Ishikawa (cell line): ENCODE data around the gene USP8.

Source experiments
- EGR1 ChIP-seq: IDR thresholded peaks from 2 replicates; pipeline ENCODE4 v1.6.1; 2012
- FOXM1 ChIP-seq: IDR thresholded peaks from 2 replicates; pipeline ENCODE4 v1.6.1; 2012; ENCODE audit warnings: low read depth, borderline replicate concordance
- RAD21 ChIP-seq: IDR thresholded peaks from 2 replicates; pipeline ENCODE4 v1.6.1; 2012; ENCODE audit warnings: low read depth
- ZBTB7A ChIP-seq: IDR thresholded peaks from 2 replicates; pipeline ENCODE4 v1.6.1; 2012; ENCODE audit warnings: low read depth
- TF ChIP-seq, protein P1 (sequence below): IDR thresholded peaks from 2 replicates; pipeline ENCODE4 v1.6.1; 2012

- TF ChIP-seq, protein P1, sequence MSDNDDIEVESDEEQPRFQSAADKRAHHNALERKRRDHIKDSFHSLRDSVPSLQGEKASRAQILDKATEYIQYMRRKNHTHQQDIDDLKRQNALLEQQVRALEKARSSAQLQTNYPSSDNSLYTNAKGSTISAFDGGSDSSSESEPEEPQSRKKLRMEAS = no peak
- TF ChIP-seq ZBTB7A = no peak
- no peak for TF ChIP-seq FOXM1
- no peak for TF ChIP-seq RAD21
- TF ChIP-seq EGR1 = no peak
These were observed 11.6 kb downstream of the USP8 start for GRCh38 chr15:50435772-50436171.
